Esophagus muscularis mucosa (tissue), 4 donors: ENCODE results near the gene KISS1.

Experiments
- EP300 ChIP-seq: sonication (generic); formaldehyde crosslinking; IDR thresholded peaks from one replicate; pipeline ENCODE4 v1.6.1; 2017; ENCODE audit warnings: antibody characterized with exemption
- POLR2A ChIP-seq: fragments of 450-650 bp; IDR thresholded peaks from one replicate; pipeline ENCODE4 v1.6.1; 2017; ENCODE audit warnings: antibody characterized with exemption, moderate library complexity, mild to moderate bottlenecking, low read depth
- TF ChIP-seq, protein P1 (sequence below), 3 experiments: fragments of 200-600 bp in 2 of 3; fragments of 450-650 bp in 1 of 3; sonication (generic) in 2 of 3; IDR thresholded peaks; one replicate each; pipeline ENCODE4 v1.5.1; 2017 to 2019; ENCODE audit warnings: antibody characterized with exemption in 3 of 3, mild to moderate bottlenecking in 2 of 3, moderate library complexity in 1 of 3

DNA sequence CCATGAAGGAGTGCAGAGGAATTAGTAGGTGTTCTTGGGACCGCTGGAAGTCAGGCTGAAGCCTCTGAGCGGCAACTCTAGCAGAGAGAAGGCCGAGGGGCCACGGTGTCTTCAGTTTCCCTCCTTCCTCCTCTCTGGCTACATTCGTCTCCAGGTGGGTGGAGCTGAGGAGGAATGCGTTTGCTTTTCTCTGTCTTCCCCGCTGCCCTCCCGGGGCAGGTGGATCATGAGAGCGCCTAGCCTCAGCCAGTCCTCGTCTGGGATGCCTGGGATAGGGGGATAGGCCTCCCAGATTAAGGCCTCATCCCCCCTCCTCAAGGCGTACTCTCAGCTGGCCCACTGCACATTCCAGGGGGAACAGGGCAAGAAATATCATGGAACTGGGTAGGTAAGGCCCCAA, 25.0 kb upstream of the KISS1 start:
- TF ChIP-seq, protein P1, sequence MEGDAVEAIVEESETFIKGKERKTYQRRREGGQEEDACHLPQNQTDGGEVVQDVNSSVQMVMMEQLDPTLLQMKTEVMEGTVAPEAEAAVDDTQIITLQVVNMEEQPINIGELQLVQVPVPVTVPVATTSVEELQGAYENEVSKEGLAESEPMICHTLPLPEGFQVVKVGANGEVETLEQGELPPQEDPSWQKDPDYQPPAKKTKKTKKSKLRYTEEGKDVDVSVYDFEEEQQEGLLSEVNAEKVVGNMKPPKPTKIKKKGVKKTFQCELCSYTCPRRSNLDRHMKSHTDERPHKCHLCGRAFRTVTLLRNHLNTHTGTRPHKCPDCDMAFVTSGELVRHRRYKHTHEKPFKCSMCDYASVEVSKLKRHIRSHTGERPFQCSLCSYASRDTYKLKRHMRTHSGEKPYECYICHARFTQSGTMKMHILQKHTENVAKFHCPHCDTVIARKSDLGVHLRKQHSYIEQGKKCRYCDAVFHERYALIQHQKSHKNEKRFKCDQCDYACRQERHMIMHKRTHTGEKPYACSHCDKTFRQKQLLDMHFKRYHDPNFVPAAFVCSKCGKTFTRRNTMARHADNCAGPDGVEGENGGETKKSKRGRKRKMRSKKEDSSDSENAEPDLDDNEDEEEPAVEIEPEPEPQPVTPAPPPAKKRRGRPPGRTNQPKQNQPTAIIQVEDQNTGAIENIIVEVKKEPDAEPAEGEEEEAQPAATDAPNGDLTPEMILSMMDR (IDR thresholded peaks at IDR 0.05) = no peak
- TF ChIP-seq POLR2A (no peak), EP300 (no peak)
